A172 (cell line): ENCODE data around the gene OTX2. TPM values are rescaled to one million over a fixed set of nuclear protein-coding genes. Genes with fewer than 3 reads are reported as not detected.

Experiments
- DNase-seq: peaks from one replicate; pipeline ENCODE4 v3.0.0-alpha.2; 2015; ENCODE audit warnings: low spot score
- total RNA-seq: library from RNA; depleted of rRNA; stranded (reverse); fragments of >200 nt; shearing (Covaris generic); gene quantifications from 2 replicates; pipeline ENCODE4 v1.2.3, GENCODE V29; 2014; rRNA removed

OTX2 gene
- total RNA-seq, result not detected in 2 replicates

DNA sequence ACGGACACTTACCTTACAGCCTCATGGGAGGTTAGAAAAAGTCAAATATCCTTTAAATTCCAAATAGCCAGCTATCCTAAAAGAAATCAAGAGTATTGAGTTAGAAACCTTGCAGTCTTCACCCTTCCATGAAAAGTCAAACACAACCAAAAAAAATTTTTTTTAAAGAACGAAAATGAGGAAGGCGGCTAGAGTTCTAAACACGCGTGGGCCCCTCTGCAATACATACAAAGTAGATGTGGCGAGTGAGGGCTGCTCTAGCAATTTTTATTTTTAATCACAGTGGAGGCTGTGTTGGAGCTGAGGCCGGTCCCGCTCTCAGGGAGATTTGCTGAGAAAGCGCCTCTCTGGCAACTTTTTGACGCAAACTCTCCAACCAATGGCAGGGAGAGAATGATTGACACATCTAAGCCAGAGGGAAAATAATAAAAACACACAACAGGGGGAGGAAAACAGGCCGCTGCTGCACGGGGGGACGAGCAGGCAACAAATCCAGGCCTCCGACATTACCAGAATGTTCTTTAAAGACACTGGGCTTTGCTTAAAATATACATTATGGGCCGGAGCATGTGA, at the start of gene OTX2:
OTX2 (minus strand) TSS at position 333 of the 573 bp plus-strand sequence. CDS start 5,023 bp downstream, outside the sequence.
- DNase-seq, result no peak

- DNase-seq, result no peak
Measured at GRCh38 chr14:56858422-56858821, 48.1 kb upstream of the OTX2 start.

DNA sequence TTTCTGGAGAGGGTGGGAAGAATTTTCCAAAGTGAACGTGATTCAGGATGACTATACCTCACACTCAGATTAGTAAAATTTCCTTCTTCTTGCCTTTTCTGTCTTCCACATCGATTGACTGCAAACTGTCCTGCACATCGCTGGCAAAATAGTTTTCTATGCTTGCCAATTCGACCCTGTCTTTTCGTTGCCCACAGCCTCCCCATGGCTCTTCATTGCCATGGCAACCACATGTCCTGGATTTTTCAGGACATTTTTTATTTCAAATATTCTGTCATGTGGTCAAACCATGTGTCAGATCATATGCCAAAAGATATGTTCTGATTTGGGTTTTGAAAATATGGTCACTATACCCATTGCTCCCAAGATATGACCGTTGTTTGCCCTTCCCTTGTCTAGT, 46.9 kb upstream of the OTX2 start:
- no peak for DNase-seq

DNA sequence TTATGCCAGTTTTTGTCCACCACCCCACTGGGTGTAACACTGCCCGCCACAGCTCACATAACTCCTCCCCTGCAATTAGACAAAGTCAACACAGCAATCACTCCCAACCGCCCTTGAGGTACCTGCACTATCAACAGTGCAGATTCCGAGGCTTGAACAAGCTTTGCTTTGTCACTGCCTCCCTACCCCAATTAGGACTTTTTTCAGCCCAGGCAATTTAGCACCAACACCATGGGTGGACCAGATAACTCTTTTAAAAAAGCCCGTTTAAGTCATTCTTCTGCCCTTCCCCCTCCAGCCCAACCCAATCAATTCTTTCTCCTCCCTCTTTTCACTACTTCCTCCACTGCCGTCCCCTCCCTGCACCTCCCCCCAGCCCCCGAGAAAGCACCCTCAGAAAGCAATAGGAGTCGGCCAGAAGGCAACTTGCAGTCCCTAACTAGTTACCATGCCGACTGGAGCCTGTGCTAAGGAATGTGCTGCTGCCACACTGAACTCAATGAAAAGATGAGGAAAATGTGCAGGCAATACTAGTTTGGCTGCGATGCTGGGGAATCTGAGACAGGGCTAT, 45.7 kb upstream of the OTX2 start:
- no peak for DNase-seq

DNA sequence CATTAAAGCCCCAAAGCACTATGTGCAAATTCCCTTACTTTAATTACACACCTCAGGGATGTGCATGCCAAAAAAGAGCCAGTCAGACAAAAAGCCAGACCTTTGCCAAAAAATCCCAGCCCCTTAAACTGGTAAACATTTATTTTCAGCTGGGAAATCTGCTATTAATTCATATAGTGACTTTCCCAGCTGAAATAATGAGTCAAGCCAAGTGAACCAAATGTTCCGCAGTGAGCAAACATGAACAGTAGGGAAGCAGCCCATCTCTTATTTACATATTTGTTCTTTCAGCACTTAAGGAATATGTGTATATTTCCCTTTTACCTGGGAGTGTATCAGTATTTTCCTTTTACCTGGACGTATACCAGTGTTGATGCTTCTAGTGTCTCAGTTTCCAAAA, 44.0 kb upstream of the OTX2 start:
- no peak for DNase-seq

- DNase-seq, result no peak
Measured at GRCh38 chr14:56846970-56847930, 37.0 kb upstream of the OTX2 start.

GRCh38 chr14:56844406-56845002, 34.2 kb upstream of the OTX2 start:
- no peak for DNase-seq

- DNase-seq, result no peak
Measured at GRCh38 chr14:56841611-56842010, 31.3 kb upstream of the OTX2 start.

GRCh38 chr14:56840221-56840620, 29.9 kb upstream of the OTX2 start:
- DNase-seq, result no peak

DNA sequence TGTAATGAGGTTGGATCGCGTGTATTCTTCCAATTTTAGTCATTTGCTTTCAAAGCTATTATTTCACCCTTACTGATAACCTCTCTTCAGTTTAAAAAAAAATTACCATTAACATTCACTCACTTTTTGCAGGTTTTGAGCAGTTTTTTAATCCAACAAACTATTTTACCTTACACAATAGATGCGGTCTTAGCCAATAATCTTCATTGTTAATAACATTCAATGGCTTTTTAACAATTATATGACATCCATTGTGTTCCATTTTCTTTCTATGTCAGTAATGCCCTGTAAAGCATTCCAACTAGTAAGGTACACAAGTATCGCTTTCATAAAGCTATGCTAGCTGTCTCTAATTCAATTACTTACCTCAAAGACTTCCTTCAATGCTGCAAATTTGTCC, 18.9 kb upstream of the OTX2 start:
- no peak for DNase-seq

GRCh38 chr14:56826214-56826613, 15.9 kb upstream of the OTX2 start:
- DNase-seq, result no peak

DNA sequence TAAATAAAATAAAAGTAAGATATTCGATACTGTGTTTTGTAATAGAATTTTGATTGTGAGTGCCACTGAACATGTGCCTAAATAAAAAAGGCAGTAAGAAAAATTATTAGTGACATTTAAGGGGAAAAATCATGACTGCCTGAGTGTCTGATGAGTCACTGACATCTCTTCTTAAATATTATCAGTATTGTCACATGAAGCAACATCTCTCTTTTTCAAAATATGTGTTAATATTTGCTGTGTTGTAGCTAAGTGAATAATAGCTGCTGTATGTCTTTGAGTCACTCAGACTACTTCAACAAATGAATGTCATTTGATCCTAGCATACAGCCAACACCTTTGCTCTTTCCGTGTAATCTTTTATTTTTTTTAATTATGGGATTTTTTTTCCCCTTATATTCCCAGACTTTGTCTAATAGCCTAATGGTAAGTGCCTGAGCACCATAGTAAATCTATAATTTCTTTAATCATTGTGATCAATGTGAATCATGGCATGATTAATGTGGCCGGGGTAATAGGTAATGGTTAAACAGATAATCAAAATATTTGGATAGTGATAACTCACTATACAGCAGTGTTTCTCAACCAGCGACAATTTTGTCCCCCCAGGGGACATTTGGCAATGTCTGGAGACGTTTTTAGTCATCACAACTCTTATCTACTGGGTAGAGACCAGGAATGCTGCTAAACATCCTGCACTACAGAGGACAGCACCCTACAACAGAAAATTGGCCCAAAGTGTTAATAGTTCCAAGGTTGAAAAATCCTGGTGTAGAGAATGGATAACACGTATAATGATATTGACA, 11.7 kb upstream of the OTX2 start:
- no peak for DNase-seq

DNA sequence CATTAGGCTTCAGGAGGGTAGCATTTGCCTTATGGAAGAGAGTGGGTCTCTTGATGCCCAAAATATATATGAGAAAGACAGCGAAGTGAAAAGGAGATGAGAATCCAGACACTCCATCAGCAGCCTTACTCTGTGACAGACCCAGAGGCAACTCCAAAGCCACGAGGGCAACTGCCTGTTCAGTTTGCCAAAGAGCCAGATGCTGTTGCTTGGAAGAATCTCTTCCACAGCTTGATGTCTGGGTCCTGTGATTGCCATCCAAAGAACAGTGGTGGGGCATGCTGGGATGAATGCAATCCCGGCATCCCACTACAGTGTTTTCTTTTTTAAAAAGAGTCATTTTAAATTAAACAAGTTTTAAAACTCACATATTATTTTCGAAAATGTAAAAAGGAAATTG, 10.9 kb upstream of the OTX2 start:
- no peak for DNase-seq

DNA sequence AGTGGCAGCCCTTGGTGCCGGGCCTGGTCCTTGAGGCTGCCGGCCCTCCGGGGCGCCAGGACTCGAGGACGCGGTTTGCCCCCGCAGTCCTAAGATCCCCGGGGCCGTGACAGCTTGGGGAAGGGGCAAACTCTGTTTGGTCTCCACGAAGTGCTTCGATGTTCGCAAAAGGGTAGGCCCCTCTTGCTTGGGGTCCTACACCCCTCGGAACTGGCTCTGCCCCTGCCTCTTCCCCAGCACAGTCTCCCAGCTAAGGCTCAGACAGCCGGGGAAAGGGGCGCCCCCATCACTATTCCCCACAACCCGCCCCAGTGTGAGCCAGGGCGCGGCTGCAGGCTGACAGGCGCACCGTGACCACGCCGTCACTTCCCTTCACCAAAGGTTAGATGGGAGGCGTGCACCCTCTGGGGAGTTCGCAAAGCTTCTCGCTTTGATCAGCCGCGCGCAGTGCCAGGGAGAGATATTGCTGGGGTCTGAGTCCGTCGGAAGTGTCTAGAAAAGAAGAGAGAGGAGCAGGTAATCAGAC, 7.2 kb upstream of the OTX2 start:
- no peak for DNase-seq

GRCh38 chr14:56816574-56817391, 6.5 kb upstream of the OTX2 start:
- DNase-seq, result no peak

GRCh38 chr14:56815745-56816144, 5.5 kb upstream of the OTX2 start:
- DNase-seq, result no peak

DNA sequence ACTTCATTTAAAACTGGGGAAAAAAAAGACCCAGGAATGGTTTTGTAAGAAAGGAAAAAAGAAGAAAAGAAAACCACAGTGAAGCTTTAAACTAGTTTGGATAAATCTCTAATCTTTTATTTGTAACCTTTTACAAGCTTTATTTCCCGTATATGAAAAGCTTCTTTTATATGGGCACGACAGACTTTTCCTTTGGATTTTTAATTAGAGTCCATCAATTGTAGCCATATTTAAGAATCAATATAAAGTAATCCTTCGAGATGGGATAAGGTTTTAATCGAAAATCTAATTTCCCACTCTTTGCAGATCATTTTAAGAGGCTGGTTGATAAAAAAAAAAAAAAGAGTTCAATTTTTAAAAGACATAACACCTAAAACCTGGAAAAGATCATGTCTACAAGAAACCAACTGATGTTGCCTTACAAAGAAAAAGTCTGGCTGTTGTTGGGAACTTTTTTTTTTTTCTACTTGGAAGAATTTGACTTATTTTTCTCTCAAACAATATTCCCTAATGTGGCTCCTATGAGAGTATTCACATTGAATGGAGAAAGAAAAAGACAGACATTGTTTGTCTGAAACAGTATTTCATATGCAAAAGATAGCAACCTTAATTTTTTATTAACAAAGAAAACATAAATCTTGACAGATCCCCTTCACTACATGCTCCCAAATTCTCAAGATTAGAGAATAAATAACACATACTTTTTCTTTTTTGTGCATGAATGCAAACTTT, 4.9 kb upstream of the OTX2 start:
- no peak for DNase-seq

GRCh38 chr14:56814519-56814959, 4.3 kb upstream of the OTX2 start:
- no peak for DNase-seq

DNA sequence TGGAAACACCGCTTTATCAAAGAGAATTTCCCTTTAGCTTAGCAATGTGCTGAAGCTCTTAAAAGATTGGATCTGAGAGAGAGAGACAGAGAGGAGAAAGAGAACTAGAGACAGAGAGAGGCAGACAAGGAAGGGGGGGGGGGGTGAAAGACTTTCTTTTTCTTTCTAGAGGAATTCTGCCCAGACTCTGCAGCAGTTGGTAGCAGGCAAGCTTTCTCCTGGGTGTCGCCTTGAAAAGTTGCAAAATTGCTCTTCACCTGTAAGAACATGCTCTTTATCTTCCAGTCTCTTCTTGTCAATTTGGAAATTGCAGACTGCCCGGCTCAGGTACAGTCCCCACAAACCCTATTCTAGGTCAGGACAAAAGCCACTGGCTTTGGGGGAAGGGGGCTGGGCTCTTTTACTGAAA, 2.9 kb upstream of the OTX2 start:
- no peak for DNase-seq
